Uterus (tissue), 4 donors: Measurements from ENCODE around the gene TPM4. TPM values are rescaled to one million over a fixed set of nuclear protein-coding genes. Genes with fewer than 3 reads are reported as not detected.

Source experiments
- DNase-seq, 2 donors: peaks; one replicate each; pipeline ENCODE4 v3.0.0-alpha.2; 2019 to 2020
- H3K27ac ChIP-seq, 2 donors: fragments of 200-600 bp; sonication (generic); 1 replicate in 1 of 2; 2 replicates in 1 of 2; pipeline ENCODE4 v1.5.1; 2016 to 2018
- H3K27me3 ChIP-seq, 2 donors: fragments of 200-600 bp; sonication (generic); one replicate each; pipeline ENCODE4 v1.5.1; 2018 to 2019; ENCODE audit warnings: control low read depth in 1 of 2
- H3K36me3 ChIP-seq, 2 donors: fragments of 200-600 bp; sonication (generic); one replicate each; pipeline ENCODE4 v1.5.1; 2019; ENCODE audit warnings: control low read depth in 1 of 2
- H3K4me1 ChIP-seq, 2 donors: fragments of 200-600 bp; sonication (generic); one replicate each; pipeline ENCODE4 v1.5.1; 2018 to 2019; ENCODE audit warnings: control low read depth in 1 of 2
- H3K4me3 ChIP-seq, 2 donors: fragments of 200-600 bp; sonication (generic); 1 replicate in 1 of 2; 2 replicates in 1 of 2; pipeline ENCODE4 v1.5.1; 2018 to 2019; ENCODE audit warnings: mild to moderate bottlenecking in 1 of 2
- H3K9me3 ChIP-seq, 2 donors: fragments of 200-600 bp; sonication (generic); one replicate each; pipeline ENCODE4 v1.5.1; 2019; ENCODE audit warnings: control low read depth in 1 of 2
- POLR2A ChIP-seq, 2 donors: fragments of 450-650 bp; IDR thresholded peaks; one replicate each; pipeline ENCODE4 v1.6.1; 2016; ENCODE audit warnings: antibody characterized with exemption in 2 of 2, mild to moderate bottlenecking in 1 of 2, moderate library complexity in 1 of 2
- intact Hi-C: fragments of 100-400 bp; cut with DNase I; formaldehyde crosslinking; loops from one replicate; pipeline ENCODE4 v1.15.1; 2023; ENCODE audit warnings: low total_unique reads
- total RNA-seq, 4 donors: library from RNA; depleted of rRNA in 3 of 4; stranded (reverse); fragments of >200 nt in 3 of 4; gene quantifications; one replicate each; pipeline versions ENCODE4 v1.1.0 to v1.2.4, GENCODE V29; 2014 to 2023
- TF ChIP-seq, protein P1 (sequence below), 4 experiments: fragments of 200-600 bp in 2 of 4; fragments of 450-650 bp in 2 of 4; sonication (generic) in 2 of 4; IDR thresholded peaks; one replicate each; pipeline ENCODE4 v1.5.1; 2016 to 2019; ENCODE audit warnings: antibody characterized with exemption in 4 of 4, mild to moderate bottlenecking in 2 of 4, moderate library complexity in 1 of 4
- donor health status: DM: yes; HTN: yes; CAD: no.

TPM4 gene
- total RNA-seq, 4 donors from 2014 or later = 423 to 862 (median 517) TPM

- Histone ChIP-seq H3K36me3 (no peaks in the 10 kb centered on the region), H3K27me3 (no peaks in the 10 kb centered on the region), H3K9me3 (no peaks in the 10 kb centered on the region), H3K4me1 (no peaks in the 10 kb centered on the region), H3K27ac (no peak overlapping the region), H3K4me3 (no peak overlapping the region)
- DNase-seq = no peak
- TF ChIP-seq, protein P1, sequence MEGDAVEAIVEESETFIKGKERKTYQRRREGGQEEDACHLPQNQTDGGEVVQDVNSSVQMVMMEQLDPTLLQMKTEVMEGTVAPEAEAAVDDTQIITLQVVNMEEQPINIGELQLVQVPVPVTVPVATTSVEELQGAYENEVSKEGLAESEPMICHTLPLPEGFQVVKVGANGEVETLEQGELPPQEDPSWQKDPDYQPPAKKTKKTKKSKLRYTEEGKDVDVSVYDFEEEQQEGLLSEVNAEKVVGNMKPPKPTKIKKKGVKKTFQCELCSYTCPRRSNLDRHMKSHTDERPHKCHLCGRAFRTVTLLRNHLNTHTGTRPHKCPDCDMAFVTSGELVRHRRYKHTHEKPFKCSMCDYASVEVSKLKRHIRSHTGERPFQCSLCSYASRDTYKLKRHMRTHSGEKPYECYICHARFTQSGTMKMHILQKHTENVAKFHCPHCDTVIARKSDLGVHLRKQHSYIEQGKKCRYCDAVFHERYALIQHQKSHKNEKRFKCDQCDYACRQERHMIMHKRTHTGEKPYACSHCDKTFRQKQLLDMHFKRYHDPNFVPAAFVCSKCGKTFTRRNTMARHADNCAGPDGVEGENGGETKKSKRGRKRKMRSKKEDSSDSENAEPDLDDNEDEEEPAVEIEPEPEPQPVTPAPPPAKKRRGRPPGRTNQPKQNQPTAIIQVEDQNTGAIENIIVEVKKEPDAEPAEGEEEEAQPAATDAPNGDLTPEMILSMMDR (IDR thresholded peaks at IDR 0.05) = no peak
- no peak for TF ChIP-seq POLR2A (IDR thresholded peaks at IDR 0.05)
- intact Hi-C loops = no loop called here
Observed at GRCh38 chr19:16131648-16132047, 55.4 kb downstream of the TPM4 start.

DNA sequence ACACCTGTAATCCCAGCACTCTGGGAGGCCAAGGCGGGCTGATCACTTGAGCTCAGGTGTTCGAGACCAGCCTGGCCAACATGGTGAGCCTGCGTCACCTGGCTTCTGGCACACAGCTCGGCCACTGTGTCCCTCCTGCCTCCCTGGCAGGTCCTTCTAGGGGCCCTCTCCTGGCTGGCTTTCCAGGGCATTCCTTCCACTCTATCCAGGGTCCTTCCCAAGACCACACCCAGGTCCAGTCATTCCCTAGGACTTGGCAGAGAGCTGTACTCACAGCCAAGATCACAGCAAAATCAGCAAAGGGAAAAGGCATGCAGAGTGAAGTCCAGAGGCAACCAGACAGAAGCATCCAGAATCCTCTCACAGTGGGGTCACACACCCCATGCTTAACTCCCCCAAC, 57.5 kb downstream of the TPM4 start:
- TF ChIP-seq POLR2A (IDR thresholded peaks at IDR 0.05) = no peak
- TF ChIP-seq, protein P1 (IDR thresholded peaks at IDR 0.05) = no peak
- Histone ChIP-seq H3K27me3 (no peaks in the 10 kb centered on the region), H3K4me3 (no peak overlapping the region), H3K27ac (no peak overlapping the region), H3K9me3 (no peaks in the 10 kb centered on the region), H3K36me3 (no peaks in the 10 kb centered on the region), H3K4me1 (no peaks in the 10 kb centered on the region)
- no peak for DNase-seq
- intact Hi-C loops = no loop called here

GRCh38 chr19:16134510-16134909, 58.2 kb downstream of the TPM4 start:
- no peak for TF ChIP-seq POLR2A (IDR thresholded peaks at IDR 0.05)
- TF ChIP-seq, protein P1 (IDR thresholded peaks at IDR 0.05) = no peak
- no peak for DNase-seq
- H3K27me3 ChIP-seq = no peaks in the 10 kb centered on the region
- no peak overlapping the region for H3K27ac ChIP-seq
- intact Hi-C loops = no loop called here
- no peaks in the 10 kb centered on the region for H3K36me3 ChIP-seq
- H3K4me1 ChIP-seq = no peaks in the 10 kb centered on the region
- no peaks in the 10 kb centered on the region for H3K9me3 ChIP-seq
- no peak overlapping the region for H3K4me3 ChIP-seq

DNA sequence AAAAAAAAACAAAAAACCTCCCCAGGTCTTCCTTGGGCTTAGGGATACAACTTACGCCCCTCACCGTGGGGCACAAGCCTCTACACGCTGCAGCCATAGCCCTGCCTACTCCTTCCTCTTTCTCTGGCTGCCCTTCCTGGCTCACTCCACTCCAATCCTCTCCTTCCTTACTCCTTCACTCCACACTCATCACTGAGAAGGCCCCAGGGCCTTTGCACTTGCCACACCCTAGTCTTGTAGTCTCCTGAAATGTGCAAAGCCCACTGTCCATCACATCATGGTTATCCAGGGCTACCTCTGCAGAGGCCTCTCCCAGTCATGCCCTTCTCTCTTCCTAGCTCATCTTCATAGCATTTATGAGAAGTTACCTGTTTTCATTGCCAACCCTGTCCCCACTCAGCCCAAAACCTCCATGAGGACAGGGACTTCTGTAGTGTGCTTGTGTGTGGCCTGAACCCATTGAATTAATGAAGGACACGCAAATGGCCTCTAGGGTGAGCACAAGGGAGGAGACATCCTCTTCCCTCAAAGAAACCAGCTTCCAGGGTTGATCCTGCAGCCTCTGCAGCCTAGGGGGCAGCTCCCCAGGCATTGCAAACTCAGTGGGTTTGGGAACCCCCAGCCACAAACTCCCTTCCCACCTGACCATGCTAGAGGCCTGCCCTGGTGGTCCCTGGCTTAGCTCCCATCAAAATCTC, 59.3 kb downstream of the TPM4 start:
- no peak for TF ChIP-seq POLR2A (IDR thresholded peaks at IDR 0.05)
- TF ChIP-seq, protein P1 (IDR thresholded peaks at IDR 0.05) = no peak
- Histone ChIP-seq H3K4me1 (no peaks in the 10 kb centered on the region), H3K36me3 (no peaks in the 10 kb centered on the region), H3K9me3 (no peaks in the 10 kb centered on the region), H3K4me3 (no peak overlapping the region), H3K27ac (no peak overlapping the region), H3K27me3 (no peaks in the 10 kb centered on the region)
- intact Hi-C loops = no loop called here
- DNase-seq = no peak

GRCh38 chr19:16136185-16136999, 60.1 kb downstream of the TPM4 start:
- no peak for DNase-seq
- TF ChIP-seq POLR2A (IDR thresholded peaks at IDR 0.05) = no peak
- TF ChIP-seq, protein P1 (IDR thresholded peaks at IDR 0.05) = no peak
- H3K4me3 ChIP-seq = no peak overlapping the region
- H3K4me1 ChIP-seq = no peaks in the 10 kb centered on the region
- intact Hi-C loops = no loop called here
- H3K27me3 ChIP-seq = no peaks in the 10 kb centered on the region
- H3K27ac ChIP-seq = no peak overlapping the region
- H3K9me3 ChIP-seq = no peaks in the 10 kb centered on the region
- no peaks in the 10 kb centered on the region for H3K36me3 ChIP-seq
